G401 (cell line): ENCODE data around the gene GIPC2. TPM values are rescaled to one million over a fixed set of nuclear protein-coding genes. Genes with fewer than 3 reads are reported as not detected.

Experiments used
- DNase-seq: peaks from one replicate; pipeline ENCODE4 v3.0.0-alpha.2; 2015; ENCODE audit warnings: low spot score
- in situ Hi-C: cut with HindIII; loops from 2 replicates; pipeline ENCODE4 v1.10.0; 2016; ENCODE audit warnings: low sequenced_read_pairs, mixed read lengths
- total RNA-seq: library from RNA; depleted of rRNA; stranded (reverse); fragments of >200 nt; shearing (Covaris generic); gene quantifications from 2 replicates; pipeline ENCODE4 v1.2.3, GENCODE V29; 2014; rRNA removed

Gene GIPC2
- total RNA-seq, 1 experiment from 2014 or later, result not detected

GRCh38 chr1:78165816-78166215, 120.0 kb downstream of the GIPC2 start:
- no peak for DNase-seq
- in situ Hi-C loops, result no loop called here

DNA sequence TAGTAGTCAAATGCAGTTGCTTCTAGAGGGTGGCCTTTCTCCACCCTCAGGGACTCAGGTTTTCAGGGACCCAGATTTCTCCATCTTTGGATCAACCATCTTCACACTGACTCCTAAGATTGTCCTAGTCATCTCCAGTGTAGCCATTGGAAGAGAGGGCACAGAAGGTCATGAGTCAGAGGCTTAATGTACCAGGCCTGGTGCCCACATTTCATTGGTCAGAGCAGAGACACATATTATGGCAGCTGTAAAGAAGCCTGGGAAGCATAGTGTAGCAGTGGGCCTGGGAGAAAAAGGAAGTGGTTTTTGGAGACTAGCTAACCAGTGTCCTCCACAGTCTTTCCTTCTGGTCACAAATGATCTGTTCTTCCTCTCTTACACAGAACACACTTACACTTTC, 122.5 kb downstream of the GIPC2 start:
- DNase-seq, result no peak
- in situ Hi-C loops, result no loop called here

GRCh38 chr1:78170859-78171258, 125.1 kb downstream of the GIPC2 start:
- in situ Hi-C loops, result no loop called here
- no peak for DNase-seq

DNA sequence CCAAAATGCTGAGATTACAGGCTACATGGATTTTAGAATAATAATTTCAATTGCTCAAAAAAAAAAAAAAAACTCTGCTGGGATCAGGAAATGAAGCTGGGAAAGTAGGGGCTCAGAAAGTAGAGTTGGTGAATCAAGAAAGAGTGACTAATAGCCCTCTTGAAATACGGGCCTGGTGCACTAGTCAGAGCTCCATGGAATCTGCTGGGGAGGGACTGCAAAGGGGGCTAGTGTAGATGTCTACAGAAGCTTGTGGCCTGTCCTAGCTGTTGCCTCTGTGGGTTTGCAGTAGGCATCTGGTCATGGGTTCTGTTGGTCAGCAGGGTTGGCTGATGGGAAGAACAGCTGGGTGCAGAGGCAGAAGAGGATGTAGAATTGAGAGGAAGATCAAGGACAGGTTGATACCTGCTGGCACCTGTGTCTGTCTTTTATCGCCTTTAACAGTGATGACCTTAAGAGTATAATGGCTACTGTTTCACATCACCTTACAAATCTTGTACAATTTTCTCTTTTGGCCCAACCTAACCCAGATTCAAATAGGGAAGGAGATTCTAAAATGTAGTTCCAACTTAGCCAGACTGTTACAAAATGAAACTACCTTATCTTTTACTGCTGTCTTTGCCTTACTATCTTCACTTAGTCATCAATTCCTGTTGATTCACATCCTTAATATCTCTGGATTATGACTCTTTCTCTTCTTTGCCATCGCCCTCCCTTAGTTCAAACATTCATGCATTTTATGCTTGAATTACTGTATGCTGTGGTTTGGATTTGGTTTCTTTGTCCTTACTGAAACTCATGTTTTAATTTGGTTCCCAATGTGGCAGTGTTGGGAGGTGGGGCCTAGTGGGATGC, 126.2 kb downstream of the GIPC2 start:
- no peak for DNase-seq
- in situ Hi-C loops, result no loop called here

GRCh38 chr1:78176448-78176847, 130.7 kb downstream of the GIPC2 start:
- no peak for DNase-seq
- in situ Hi-C loops, result no loop called here

GRCh38 chr1:78177708-78178270, 132.0 kb downstream of the GIPC2 start:
- in situ Hi-C loops, result no loop called here
- DNase-seq, result no peak

DNA sequence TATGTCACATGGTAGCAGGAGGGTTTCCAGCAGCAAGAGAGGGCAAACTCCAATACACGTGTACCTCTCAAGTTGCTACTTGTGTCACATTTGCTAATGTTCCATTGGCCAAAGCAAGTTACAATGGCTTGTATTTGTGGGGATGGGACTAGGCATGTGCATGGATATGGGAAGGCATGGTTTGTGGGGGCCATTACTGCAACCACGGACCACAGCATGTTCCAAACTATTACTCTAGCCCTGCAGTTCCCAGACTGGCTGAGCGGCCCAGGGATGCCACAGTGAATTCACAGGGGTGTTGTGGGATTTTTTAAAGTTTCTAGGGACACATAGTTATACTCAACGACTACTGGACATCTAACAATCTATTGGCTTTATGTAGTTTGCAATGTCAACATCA, 133.1 kb downstream of the GIPC2 start:
- in situ Hi-C loops, result no loop called here
- no peak for DNase-seq

GRCh38 chr1:78184460-78185072, 138.8 kb downstream of the GIPC2 start:
- DNase-seq, result no peak
- in situ Hi-C loops, result no loop called here

Other genes with a start within 250 kb of the GIPC2 start
- gene NEXN, start 157.3 kb upstream of the GIPC2 start, total RNA-seq, result 2.5 and 3.3 TPM in 2 replicates
- gene FUBP1, start 66.9 kb upstream of the GIPC2 start, total RNA-seq, result 249 and 260 TPM in 2 replicates
- gene DNAJB4, start 41.0 kb upstream of the GIPC2 start, total RNA-seq, result 5.2 and 8.2 TPM in 2 replicates